ENCODE results near the gene CNTN4.

CNTN4 gene

DNA sequence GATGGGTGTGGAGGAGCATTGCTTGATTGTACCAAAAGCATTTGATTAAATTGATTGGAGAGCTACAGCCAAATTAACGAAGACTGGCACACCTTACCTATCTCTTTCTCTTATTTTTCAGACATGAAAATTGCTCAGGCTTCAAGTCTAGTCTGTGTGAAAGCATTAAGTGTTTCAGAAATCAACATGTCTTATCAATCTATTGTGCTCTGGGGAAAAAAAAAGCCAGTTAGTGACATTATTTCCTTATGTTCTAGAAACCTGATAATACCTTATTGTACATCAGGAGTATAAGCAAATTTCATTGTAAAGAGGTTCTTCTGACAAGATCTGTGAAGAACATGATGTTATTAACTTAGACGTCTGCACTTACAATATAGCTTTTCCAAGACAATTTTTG is 546.3 kb downstream of the CNTN4 start:
- in situ Hi-C loops (cut with HindIII; ENCODE audit: low sequenced_read_pairs): no loop called here
- H3K4me3 ChIP-seq (ENCODE audit: low read depth, low read length): no peak overlapping the region
- no peak for DNase-seq (ENCODE audit: low read depth, low spot score)
- TF ChIP-seq, protein P1, sequence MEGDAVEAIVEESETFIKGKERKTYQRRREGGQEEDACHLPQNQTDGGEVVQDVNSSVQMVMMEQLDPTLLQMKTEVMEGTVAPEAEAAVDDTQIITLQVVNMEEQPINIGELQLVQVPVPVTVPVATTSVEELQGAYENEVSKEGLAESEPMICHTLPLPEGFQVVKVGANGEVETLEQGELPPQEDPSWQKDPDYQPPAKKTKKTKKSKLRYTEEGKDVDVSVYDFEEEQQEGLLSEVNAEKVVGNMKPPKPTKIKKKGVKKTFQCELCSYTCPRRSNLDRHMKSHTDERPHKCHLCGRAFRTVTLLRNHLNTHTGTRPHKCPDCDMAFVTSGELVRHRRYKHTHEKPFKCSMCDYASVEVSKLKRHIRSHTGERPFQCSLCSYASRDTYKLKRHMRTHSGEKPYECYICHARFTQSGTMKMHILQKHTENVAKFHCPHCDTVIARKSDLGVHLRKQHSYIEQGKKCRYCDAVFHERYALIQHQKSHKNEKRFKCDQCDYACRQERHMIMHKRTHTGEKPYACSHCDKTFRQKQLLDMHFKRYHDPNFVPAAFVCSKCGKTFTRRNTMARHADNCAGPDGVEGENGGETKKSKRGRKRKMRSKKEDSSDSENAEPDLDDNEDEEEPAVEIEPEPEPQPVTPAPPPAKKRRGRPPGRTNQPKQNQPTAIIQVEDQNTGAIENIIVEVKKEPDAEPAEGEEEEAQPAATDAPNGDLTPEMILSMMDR (IDR thresholded peaks at IDR 0.05; ENCODE audit: low read depth, low read length): no peak

DNA sequence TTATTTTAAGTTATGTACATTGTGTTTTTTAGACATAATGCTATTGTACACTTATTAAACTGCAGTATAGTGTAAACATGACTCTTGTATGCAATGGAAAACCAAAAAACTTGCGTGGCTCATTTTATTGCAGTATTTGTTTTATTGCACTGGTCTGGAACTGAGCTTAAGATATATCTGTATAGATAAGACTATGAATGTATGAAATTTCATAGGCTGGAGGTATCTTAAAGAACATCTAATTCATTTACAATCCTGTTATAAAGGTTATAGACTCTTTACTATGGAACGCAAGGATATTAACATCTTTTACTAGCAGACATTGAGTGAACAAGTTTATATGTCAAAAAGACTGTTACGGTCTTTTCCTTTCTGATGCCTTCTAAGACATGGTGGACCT is 552.1 kb downstream of the CNTN4 start:
- TF ChIP-seq, protein P1 (IDR thresholded peaks at IDR 0.05; ENCODE audit: low read depth, low read length): no peak
- in situ Hi-C loops (cut with HindIII; ENCODE audit: low sequenced_read_pairs): no loop called here

DNA sequence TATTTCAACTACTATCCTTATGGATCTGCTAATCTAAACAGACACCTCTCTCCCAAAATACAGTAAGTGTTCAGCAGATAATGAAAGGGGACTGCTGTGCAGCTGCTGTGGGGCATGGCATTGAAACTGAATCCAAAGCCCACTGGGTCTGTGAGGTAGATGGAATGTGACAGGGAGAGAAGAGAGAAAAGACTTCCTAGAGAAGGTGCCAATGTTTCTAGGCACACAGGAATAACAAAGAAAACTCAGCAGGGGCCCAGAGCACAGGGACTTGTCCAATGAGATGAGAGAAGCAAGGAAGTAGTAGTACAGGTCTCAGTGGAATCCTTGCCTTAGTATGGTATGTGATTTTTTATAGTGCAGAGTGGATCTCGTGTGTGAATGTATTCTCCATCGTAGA is 553.7 kb downstream of the CNTN4 start:
- TF ChIP-seq, protein P1 (IDR thresholded peaks at IDR 0.05; ENCODE audit: low read depth, low read length): no peak
- no peak for DNase-seq (ENCODE audit: low read depth, low spot score)
- H3K4me3 ChIP-seq (ENCODE audit: low read depth, low read length): no peak overlapping the region
- in situ Hi-C loops (cut with HindIII; ENCODE audit: low sequenced_read_pairs): no loop called here

More for the DNA sequence above, 552.1 kb downstream of the CNTN4 start:
- no peak overlapping the region for H3K4me3 ChIP-seq (ENCODE audit: low read depth, low read length)
- no peak for DNase-seq (ENCODE audit: low read depth, low spot score)

DNA sequence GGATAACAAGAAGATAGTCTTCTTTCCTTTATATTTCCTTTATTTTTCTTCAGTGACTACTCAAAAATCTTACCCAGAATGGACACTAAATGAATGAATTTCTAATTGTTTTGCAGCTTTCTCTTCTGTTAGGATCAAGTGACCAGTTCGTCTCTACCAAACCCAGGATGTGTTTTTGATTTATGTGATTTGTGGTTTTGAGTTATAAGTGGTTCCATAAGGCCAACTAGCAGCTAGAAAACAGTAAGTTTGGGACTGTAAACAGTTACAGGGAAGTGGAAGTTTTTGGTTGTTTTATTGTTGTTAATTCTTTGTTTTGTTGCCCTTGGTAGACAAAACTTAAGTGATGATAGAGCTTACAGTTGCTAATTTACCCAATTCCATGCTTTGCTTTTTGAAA is 555.0 kb downstream of the CNTN4 start:
- TF ChIP-seq, protein P1 (IDR thresholded peaks at IDR 0.05; ENCODE audit: low read depth, low read length): no peak
- H3K4me3 ChIP-seq (ENCODE audit: low read depth, low read length): no peak overlapping the region
- in situ Hi-C loops (cut with HindIII; ENCODE audit: low sequenced_read_pairs): no loop called here
- no peak for DNase-seq (ENCODE audit: low read depth, low spot score)

DNA sequence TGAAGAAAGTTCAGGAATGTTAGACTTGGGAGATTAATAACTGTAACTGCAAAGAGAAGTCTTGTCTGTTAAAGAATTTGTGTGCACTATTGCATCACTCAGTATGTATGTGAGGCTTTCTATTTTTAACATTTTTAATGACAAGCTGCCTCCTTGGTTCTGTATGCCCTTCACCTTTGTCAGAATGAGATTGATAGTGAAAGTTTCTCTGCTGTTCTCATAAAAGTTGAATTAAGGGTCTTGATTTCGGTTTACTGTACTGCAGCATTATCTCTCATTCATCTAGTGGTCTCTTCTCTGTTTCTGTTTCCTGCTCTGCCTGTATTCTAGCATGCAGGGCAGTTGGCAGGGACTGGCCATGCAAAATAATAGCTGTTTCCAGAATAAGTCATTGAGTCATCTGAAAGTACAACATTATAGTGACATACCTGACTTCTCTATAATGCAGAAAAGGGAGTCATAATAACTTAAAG is 556.6 kb downstream of the CNTN4 start:
- DNase-seq (ENCODE audit: low read depth, low spot score): no peak
- in situ Hi-C loops (cut with HindIII; ENCODE audit: low sequenced_read_pairs): no loop called here
- TF ChIP-seq, protein P1 (IDR thresholded peaks at IDR 0.05; ENCODE audit: low read depth, low read length): no peak
- H3K4me3 ChIP-seq (ENCODE audit: low read depth, low read length): no peak overlapping the region

DNA sequence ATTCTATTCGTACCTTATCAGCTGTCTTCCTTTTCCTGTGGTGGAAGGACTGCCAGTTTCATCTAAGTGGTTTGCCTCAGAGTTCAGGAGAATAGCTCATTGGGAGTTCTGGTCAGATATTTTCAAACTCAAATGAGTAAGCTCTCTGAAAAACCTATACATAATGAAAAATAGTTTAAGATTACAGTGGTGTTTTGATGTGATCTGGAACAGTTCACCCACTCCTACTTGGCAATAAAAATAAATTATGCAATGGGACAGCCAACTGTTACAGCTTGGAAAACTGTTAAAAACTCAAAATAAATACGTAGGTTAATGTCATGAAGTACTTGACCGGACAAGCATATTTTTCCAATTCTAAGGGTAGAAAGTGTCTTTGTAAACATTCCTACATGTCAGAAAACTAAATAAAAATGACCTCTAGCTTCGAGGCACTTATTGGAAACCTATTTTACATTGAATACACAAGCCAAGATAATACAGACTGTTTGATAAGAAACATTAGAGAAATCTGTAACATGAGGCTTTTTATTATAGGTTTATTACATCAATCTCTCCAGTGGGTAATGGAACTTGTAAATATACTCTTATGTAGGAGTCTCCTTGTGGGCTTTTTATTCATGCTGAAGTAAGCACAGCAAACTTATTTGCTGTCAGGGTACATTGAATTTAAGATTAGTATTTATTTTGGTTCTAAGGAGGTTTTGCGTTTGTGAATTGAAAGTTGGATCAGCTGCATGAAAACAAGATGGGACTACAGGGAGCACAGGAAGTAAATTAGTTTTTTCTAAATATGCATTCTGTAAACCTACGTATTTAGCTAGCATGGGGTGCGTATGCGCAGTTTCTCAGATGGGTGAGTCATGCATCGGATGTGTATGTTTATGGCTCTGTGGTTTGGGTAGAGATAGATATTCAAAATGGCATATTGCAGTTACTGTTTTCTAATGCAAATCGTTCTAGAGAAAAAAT is 558.4 kb downstream of the CNTN4 start:
- in situ Hi-C loops (cut with HindIII; ENCODE audit: low sequenced_read_pairs): no loop called here
- H3K4me3 ChIP-seq (ENCODE audit: low read depth, low read length): no peak overlapping the region
- no peak for DNase-seq (ENCODE audit: low read depth, low spot score)
- TF ChIP-seq, protein P1 (IDR thresholded peaks at IDR 0.05; ENCODE audit: low read depth, low read length): no peak

All from astrocyte of the spinal cord (primary cell).